ENCODE measurements around the gene EPHA7.

The EPHA7 gene

DNA sequence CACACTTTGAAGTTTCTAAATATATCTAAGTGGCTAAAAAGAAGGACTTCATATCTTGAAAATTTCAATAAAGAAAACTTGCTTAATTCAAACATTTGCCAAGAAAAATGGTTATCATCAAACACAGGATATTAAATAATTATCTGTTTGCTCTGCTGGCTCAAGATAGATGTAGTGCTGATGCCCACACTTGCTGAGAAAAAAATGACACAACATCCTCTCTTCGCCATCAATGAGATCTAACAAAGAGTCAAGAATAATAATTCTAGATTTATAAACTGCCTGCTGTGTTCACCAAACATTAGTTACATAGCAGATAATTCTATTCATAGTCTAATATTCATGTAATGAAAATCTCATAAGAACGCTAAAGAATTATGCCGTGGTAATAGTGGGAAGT, 93.6 kb downstream of the EPHA7 start:
- no peak for DNase-seq (ENCODE audit: low spot score)

DNA sequence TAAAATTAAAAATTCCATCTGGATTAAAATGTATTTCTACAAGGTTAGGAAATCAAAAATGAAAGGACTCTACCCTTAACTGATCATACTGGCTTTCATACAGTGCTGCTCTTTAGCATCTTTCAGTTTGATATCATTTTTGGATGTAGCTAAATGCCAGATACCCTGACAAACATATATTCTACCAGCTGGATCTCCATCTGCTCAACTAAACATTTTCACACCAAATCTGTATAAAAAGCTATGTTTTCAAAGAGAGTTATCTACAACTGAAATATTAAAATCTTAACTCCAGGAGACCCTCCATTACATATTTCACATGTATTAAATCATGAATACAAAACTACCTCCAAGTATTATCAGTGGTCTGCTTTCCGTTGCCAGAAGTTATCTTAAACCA, 95.7 kb downstream of the EPHA7 start:
- no peak for DNase-seq (ENCODE audit: low spot score)

DNA sequence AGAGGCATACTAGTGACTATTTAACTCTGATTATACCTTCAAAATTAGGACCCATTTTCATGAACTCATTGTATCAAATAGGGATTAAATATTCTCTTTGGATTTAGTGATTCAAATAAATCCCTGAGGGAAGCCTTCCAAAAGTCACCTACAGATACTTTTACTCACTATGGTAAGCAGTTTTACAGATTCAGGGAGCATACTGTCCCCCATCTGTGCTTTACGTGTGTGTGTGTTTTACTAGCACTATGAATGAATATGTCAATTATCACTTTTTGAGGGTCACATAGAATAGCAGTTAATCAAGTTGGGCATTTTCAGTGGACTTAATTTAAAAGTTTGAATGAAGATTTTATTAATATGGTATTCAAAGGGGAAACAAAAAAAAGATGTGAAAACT, 96.7 kb downstream of the EPHA7 start:
- DNase-seq (ENCODE audit: low spot score): no peak

DNA sequence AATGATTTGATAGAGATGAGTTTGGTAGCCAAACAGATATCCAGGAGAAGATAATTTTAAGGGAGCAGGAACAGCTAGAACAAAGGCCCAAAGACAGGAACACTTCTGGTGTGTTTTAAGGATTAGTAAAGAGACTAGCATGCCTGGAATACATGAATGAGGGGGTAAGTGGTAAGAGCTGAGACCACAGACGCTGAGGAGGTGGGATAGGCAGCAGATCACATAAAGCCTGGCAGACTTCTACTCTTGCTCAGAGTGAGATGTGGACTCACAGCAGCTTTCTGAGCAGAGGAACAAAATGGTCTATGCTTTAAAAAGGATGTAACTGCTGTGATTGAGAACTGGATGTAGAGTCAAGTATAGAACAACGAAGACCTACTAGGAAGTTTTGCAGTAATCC, 100.1 kb downstream of the EPHA7 start:
- no peak for DNase-seq (ENCODE audit: low spot score)

DNA sequence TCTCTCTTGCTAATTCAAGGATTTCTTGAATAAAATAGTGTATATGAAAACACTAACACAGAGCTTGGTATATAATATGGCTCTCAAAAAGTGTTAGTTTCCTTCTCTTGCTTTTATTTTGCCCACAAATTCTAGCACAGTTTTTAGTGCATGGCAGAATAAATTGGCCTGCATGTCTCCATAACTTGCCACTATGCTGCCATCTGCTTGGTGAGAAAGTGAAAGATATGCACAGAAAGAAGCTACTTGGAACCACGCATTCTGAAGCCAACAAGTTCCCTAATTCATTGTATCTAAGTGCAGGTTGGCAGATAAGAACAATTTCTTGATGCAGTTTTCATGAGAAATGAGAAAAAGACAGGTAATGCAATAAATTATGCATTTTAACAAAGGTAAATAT, 101.2 kb downstream of the EPHA7 start:
- no peak for DNase-seq (ENCODE audit: low spot score)

GRCh38 chr6:93317592-93317991, 101.8 kb downstream of the EPHA7 start:
- no peak for DNase-seq (ENCODE audit: low spot score)

DNA sequence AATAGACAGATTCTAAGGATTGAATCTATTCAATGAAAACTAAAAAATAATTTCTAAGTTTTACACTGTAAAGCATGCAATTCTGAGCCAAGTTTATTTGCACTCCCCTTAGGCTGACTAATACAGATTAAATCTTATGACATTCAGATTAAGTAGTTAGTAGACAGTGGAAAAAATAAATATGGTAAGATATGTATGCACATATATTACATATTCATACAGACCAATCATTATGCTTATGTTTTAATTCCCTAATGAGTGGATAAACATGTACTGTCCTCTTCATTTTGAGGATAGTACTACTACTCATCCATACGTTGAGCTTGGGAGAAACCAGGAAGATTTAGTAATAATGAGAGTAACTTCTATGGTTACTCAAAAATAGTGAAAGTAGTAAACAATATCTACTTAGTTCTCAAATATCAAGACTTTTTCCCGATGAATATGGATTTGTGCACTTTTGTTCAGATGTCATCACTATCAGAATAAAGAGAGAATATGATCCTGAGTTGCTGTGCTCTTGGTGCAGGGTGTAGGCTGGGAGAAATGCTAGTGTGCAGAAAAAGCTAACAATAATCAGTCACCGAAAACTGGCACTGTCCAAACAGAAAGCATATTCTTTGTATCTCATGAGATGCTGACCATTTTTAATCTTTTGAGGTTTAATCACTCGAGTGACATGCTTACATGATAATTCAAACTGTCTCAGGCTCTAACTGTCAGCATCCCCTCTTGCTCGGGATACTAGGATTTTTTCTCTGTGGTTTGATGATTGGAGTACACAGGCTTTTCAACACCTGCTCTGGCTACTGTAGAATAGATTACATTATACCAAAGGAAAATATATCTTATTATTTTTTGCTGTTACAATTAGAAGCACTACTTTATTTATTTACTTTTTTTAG, 111.6 kb downstream of the EPHA7 start:
- no peak for DNase-seq (ENCODE audit: low spot score)

- DNase-seq (ENCODE audit: low spot score): no peak
These were observed 114.3 kb downstream of the EPHA7 start for GRCh38 chr6:93305088-93305487.

- no peak for DNase-seq (ENCODE audit: low spot score)
These were observed 114.9 kb downstream of the EPHA7 start for GRCh38 chr6:93304505-93304904.

- no peak for DNase-seq (ENCODE audit: low spot score)
These were observed 118.7 kb downstream of the EPHA7 start for GRCh38 chr6:93300661-93301060.

DNA sequence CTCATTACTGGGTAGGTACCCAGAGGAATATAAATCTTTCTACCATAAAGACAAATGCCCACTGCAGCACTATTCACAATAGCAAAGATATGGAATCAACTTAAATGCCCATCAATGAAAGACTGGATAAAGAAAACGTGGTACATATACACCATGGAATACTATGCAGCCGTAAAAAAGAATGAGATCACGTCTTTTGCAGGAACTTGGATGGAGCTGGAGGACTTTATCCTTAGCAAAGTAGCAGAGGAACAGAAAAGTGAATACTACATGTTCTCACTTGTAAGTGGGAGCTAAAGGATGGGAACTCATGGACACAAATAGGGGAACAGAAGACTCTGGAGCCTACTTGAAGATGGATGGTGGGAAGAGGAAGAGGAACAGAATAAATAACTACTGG, 119.7 kb downstream of the EPHA7 start:
- no peak for DNase-seq (ENCODE audit: low spot score)

DNA sequence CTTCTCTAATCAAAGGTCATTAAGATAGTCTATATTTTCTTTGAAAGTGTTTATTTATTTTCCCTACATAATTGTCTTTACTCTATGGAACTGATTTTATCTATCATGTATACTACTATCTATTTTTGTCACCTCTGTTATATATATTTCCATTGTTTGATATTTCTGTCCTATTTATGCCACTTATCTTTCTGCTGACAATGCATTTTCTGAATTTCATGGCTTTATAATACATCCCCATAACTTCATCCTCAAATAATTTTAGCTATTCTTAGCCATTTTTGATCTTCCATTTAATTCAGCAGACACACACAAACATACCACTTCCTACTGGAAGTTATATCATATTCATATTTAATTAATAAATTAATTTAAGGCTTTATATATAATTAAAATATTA, 123.7 kb downstream of the EPHA7 start:
- DNase-seq (ENCODE audit: low spot score): no peak

DNA sequence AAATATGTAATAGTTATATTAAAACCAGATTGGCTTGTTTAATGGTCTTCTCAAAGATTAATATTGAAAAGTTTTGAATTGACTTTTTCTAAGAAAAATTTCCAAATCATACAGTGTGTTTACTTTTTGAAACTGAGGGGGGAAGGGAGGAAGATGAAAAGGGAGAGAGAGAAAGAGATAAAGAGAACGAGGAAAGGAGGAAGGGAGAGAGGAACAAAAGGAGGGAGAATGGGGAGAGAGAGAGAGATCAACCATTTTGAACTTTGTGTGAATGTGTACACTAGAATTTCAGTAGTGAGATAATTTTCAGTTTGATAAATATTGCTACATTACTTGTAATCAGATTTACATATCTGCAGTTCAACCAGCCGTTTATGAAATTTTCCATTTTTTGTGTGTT, 124.5 kb downstream of the EPHA7 start:
- DNase-seq (ENCODE audit: low spot score): no peak

- DNase-seq (ENCODE audit: low spot score): no peak
These were observed 125.5 kb downstream of the EPHA7 start for GRCh38 chr6:93293872-93294271.

- DNase-seq (ENCODE audit: low spot score): no peak
These were observed 125.9 kb downstream of the EPHA7 start for GRCh38 chr6:93293460-93293859.

- DNase-seq (ENCODE audit: low spot score): no peak
These were observed 136.8 kb downstream of the EPHA7 start for GRCh38 chr6:93282521-93283031.

- DNase-seq (ENCODE audit: low spot score): no peak
These were observed 141.1 kb downstream of the EPHA7 start for GRCh38 chr6:93278241-93278640.

- no peak for DNase-seq (ENCODE audit: low spot score)
These were observed 146.5 kb downstream of the EPHA7 start for GRCh38 chr6:93272896-93273295.

DNA sequence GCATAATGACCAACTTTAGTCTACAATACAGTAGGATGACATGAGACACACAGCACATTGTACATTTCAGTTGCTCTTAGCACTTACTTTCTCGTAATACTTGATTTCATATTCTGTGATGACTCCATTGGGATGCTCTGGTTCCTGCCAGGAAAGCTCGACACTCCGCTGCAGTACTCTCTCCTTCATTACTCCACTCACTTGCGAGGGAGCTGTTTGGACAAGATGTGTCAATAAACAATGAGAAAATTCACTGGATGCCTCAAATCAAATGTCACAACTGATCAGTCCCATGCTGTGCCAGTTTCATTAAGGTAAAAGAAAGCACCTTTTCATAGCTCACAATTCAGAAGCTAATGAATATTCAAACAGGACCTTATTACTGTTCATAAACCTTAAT, 147.1 kb downstream of the EPHA7 start:
- DNase-seq (ENCODE audit: low spot score): no peak

DNA sequence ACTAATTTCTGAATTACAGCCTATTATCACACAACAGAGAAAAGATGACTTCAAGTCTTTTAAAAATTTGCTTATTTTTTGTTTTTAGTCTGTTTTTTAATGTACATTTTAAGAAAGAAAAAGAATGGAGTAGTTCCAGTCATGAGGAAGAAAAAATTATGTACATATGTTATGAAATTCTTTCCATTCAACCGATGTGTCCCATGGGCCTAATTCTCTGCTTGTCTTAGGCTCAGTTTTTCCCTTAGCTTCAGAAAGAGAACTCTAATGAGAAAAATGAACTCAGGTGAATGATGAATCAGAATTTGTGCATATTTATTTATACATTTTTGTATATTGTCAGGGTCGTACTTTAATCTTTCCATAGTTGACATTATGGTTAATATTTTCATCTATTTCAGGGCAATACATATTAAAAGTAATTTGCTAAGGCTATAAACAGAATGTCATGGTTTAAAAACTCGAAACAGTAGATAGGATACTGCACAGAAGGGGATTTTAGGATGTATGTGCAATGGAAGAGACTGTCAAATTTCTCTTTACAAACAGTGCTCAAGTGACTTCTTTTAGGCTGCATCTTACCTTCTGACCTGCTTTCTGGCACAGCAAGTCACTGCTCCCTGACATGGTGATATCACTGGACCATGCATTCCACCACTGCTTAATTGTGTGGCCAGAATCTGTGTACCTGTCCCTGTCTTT, 153.1 kb downstream of the EPHA7 start:
- no peak for DNase-seq (ENCODE audit: low spot score)

- DNase-seq (ENCODE audit: low spot score): no peak
These were observed 158.5 kb downstream of the EPHA7 start for GRCh38 chr6:93260881-93261280.

DNA sequence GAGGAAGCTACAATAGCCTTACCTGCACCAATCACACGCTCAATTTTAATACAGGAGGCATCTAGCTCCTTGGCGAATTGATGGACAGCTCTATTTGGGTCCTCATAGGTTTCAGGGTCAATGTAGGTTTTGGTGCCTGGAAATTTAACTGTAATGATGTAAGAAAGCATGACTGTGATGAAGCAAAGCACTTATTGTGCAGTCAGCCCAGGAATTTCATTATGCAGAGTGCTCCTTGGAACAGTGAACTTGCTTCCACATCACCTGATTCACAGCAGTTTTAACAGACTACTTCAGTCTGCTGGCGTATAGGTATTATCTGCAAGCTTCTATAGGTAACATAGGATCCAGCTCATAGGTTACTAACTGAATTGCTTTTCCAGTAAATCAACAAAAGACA, 160.0 kb downstream of the EPHA7 start:
- no peak for DNase-seq (ENCODE audit: low spot score)

DNA sequence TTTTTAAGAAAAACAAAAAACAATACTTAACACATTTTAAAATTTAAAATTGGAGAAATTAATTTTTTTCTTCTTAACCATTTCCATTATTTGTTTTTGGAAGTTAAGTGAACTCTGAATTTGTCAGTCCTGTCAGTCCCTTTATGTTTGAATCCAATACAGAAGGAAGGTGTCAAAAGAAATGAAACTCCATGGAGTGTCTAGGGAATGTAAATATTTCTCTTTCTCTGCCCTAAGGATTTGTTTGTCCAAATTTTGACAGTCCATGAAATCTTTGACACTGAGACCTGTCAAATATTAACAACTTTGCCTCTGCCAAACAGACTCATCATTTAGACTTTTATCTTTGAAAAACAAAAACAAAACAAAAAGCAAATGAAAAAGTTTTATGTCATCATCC, 166.4 kb downstream of the EPHA7 start:
- no peak for DNase-seq (ENCODE audit: low spot score)
